H1 (cell line): ENCODE data around the gene SWI5. TPM values are rescaled to one million over a fixed set of nuclear protein-coding genes. Genes with fewer than 3 reads are reported as not detected.

Source experiments
- CTCF ChIA-PET: fragments of 300-600 bp; sonication (Branson Sonifier 250); formaldehyde crosslinking; loops from one replicate; lab custom pipeline; 2021; ENCODE audit not compliant: partially characterized antibody; lab: Charles Lee
- POLR2A ChIA-PET: fragments of 300-600 bp; sonication (Branson Sonifier 250); formaldehyde crosslinking; loops from one replicate; lab custom pipeline; 2021; ENCODE audit warnings: inconsistent platforms; ENCODE audit not compliant: partially characterized antibody; lab: Charles Lee
- DNase-seq, 2 experiments: peaks; one replicate each; pipeline versions ENCODE4 v3.0.0 to v3.0.0-alpha.2; 2010 to 2022; ENCODE audit warnings: low spot score in 2 of 2, low read depth in 1 of 2, mixed read lengths in 1 of 2
- FAIRE-seq: peaks from 2 replicates; lab custom pipeline; 2011; peaks lifted over from hg19 to GRCh38; lab: Jason Lieb, UNC
- H2AFZ ChIP-seq: 2 replicates; pipeline ENCODE4 v1.8.1; 2012; ENCODE audit warnings: low read length, inconsistent platforms
- H2AK5ac ChIP-seq: 2 replicates; pipeline ENCODE4 v1.6.1; 2013; ENCODE audit warnings: low read depth, low read length
- H2BK120ac ChIP-seq: replicated peaks from 2 replicates; pipeline ENCODE3; 2013; ENCODE audit warnings: low read depth, low read length, inconsistent platforms
- H2BK12ac ChIP-seq: 2 replicates; pipeline ENCODE4 v1.6.1; 2013; ENCODE audit warnings: low read depth, low read length
- H2BK15ac ChIP-seq: 2 replicates; pipeline ENCODE4 v1.6.1; 2013; ENCODE audit warnings: low read length
- H2BK20ac ChIP-seq: 2 replicates; pipeline ENCODE4 v1.6.1; 2013; ENCODE audit warnings: low read length
- H2BK5ac ChIP-seq: 2 replicates; pipeline ENCODE4 v1.6.1; 2013; ENCODE audit warnings: low read depth, low read length
- H3K14ac ChIP-seq: 2 replicates; pipeline ENCODE4 v1.6.1; 2013; ENCODE audit warnings: inconsistent platforms; ENCODE audit not compliant: insufficient read length
- H3K18ac ChIP-seq: 2 replicates; pipeline ENCODE4 v1.6.1; 2013; ENCODE audit warnings: low read length; ENCODE audit errors: extremely low read depth
- H3K23ac ChIP-seq: 2 replicates; pipeline ENCODE4 v1.6.1; 2013; ENCODE audit warnings: inconsistent platforms; ENCODE audit not compliant: insufficient read length
- H3K23me2 ChIP-seq: 2 replicates; pipeline ENCODE4 v1.6.1; 2013; ENCODE audit warnings: low read depth, low read length
- H3K27ac ChIP-seq: 2 replicates; pipeline ENCODE4 v1.6.1; 2011; ENCODE audit warnings: low read depth, low read length, inconsistent platforms
- H3K27me3 ChIP-seq, 4 experiments: replicated peaks in 1 of 4; 1 replicate in 1 of 4; 2 replicates in 3 of 4; pipeline versions ENCODE4 v1.6.1 to v1.8.1; 2011 to 2013; ENCODE audit warnings: low read length in 3 of 4, mild to moderate bottlenecking in 3 of 4, inconsistent platforms in 2 of 4, mixed read lengths in 2 of 4, moderate library complexity in 1 of 4; ENCODE audit not compliant: control insufficient read depth in 3 of 4, insufficient read depth in 3 of 4; ENCODE audit errors: extremely low read depth in 1 of 4
- H3K36me3 ChIP-seq, 4 experiments: 2 replicates each; pipeline versions ENCODE4 v1.6.1 to v1.8.1; 2011 to 2013; ENCODE audit warnings: mild to moderate bottlenecking in 4 of 4, low read length in 3 of 4, moderate library complexity in 2 of 4, control low read depth in 1 of 4, inconsistent platforms in 1 of 4; ENCODE audit not compliant: insufficient read depth in 4 of 4, control insufficient read depth in 2 of 4
- H3K4ac ChIP-seq: replicated peaks from 2 replicates; pipeline ENCODE3; 2013; ENCODE audit warnings: low read length, low read depth, mixed read lengths, inconsistent platforms; ENCODE audit not compliant: insufficient read length
- H3K4me1 ChIP-seq, 4 experiments: replicated peaks in 1 of 4; 1 replicate in 1 of 4; 2 replicates in 3 of 4; pipeline versions ENCODE4 v1.6.1 to v1.8.1; 2011 to 2013; ENCODE audit warnings: low read length in 3 of 4, inconsistent platforms in 2 of 4, mixed read lengths in 1 of 4; ENCODE audit not compliant: insufficient read depth in 4 of 4, control insufficient read depth in 3 of 4
- H3K4me2 ChIP-seq, 2 experiments: 2 replicates each; pipeline versions ENCODE4 v1.6.1 to v1.8.1; 2011 to 2013; ENCODE audit warnings: low read depth in 2 of 2, low read length in 2 of 2, control low read depth in 1 of 2, inconsistent platforms in 1 of 2, mild to moderate bottlenecking in 1 of 2; ENCODE audit not compliant: insufficient read depth in 1 of 2
- H3K4me3 ChIP-seq, 4 experiments: fragments of 200-600, 300-600 bp in 1 of 4; sonication (generic), shearing (Covaris generic), sonication (Bioruptor Twin) in 1 of 4; 2 replicates each; pipeline versions ENCODE4 v1.5.1 to v1.8.1; 2011 to 2016; ENCODE audit warnings: low read length in 4 of 4, low read depth in 3 of 4, control low read depth in 2 of 4, inconsistent platforms in 2 of 4, mild to moderate bottlenecking in 2 of 4, mixed read lengths in 1 of 4, moderate library complexity in 1 of 4; ENCODE audit not compliant: insufficient read depth in 2 of 4; ENCODE audit errors: extremely low read depth in 1 of 4
- H3K56ac ChIP-seq: replicated peaks from 2 replicates; pipeline ENCODE3; 2013; ENCODE audit warnings: low read depth, mild to moderate bottlenecking, mixed read lengths, low read length, inconsistent platforms; ENCODE audit not compliant: insufficient read length
- H3K79me1 ChIP-seq: 2 replicates; pipeline ENCODE4 v1.6.1; 2013; ENCODE audit warnings: low read depth, low read length, control low read depth
- H3K79me2 ChIP-seq, 2 experiments: 2 replicates each; pipeline versions ENCODE4 v1.6.1 to v1.8.1; 2012 to 2013; ENCODE audit warnings: low read length in 2 of 2, mild to moderate bottlenecking in 2 of 2, inconsistent platforms in 1 of 2; ENCODE audit not compliant: insufficient read depth in 2 of 2, control insufficient read depth in 1 of 2
- H3K9ac ChIP-seq, 4 experiments: replicated peaks in 1 of 4; 1 replicate in 1 of 4; 2 replicates in 3 of 4; pipeline versions ENCODE4 v1.6.1 to v1.8.1; 2011 to 2013; ENCODE audit warnings: low read depth in 3 of 4, low read length in 3 of 4, control low read depth in 2 of 4, mild to moderate bottlenecking in 2 of 4, moderate library complexity in 2 of 4, inconsistent platforms in 1 of 4; ENCODE audit errors: extremely low read depth in 1 of 4
- H3K9me3 ChIP-seq, 2 experiments: 2 replicates each; pipeline versions ENCODE4 v1.6.1 to v1.8.1; 2012 to 2013; ENCODE audit warnings: mild to moderate bottlenecking in 2 of 2, moderate library complexity in 2 of 2, control low read depth in 1 of 2, inconsistent platforms in 1 of 2, low read depth in 1 of 2, low read length in 1 of 2, mixed read lengths in 1 of 2; ENCODE audit not compliant: insufficient read depth in 2 of 2
- H4K20me1 ChIP-seq, 2 experiments: replicated peaks in 1 of 2; 2 replicates each; pipeline versions ENCODE3 to v1.8.1; 2011 to 2013; ENCODE audit warnings: inconsistent platforms in 2 of 2, low read length in 2 of 2, mild to moderate bottlenecking in 1 of 2; ENCODE audit not compliant: insufficient read depth in 2 of 2, control insufficient read depth in 1 of 2
- H4K5ac ChIP-seq: 2 replicates; pipeline ENCODE4 v1.6.1; 2013; ENCODE audit warnings: low read length, low read depth, mixed read lengths, inconsistent platforms; ENCODE audit not compliant: insufficient read length
- H4K8ac ChIP-seq: 2 replicates; pipeline ENCODE4 v1.8.0; 2013; ENCODE audit warnings: mild to moderate bottlenecking, moderate library complexity, low read length, inconsistent platforms; ENCODE audit not compliant: insufficient read depth; ENCODE audit errors: extremely low read depth
- H4K91ac ChIP-seq: replicated peaks from 2 replicates; pipeline ENCODE3; 2013; ENCODE audit warnings: low read length, mixed read lengths, inconsistent platforms; ENCODE audit not compliant: insufficient read length
- KDM4A ChIP-seq: IDR thresholded peaks from one replicate; pipeline ENCODE4 v1.7.1; 2012; ENCODE audit warnings: low read depth, mild to moderate bottlenecking, moderate library complexity, low read length, inconsistent platforms; ENCODE audit not compliant: severe bottlenecking
- KDM5A ChIP-seq: fragments of 200-600 bp; IDR thresholded peaks from 2 replicates; pipeline ENCODE4 v1.7.1; 2012; ENCODE audit warnings: mild to moderate bottlenecking, low read length, inconsistent platforms, mixed read lengths
- NANOG ChIP-seq: IDR thresholded peaks from 2 replicates; pipeline ENCODE4 v1.6.1; 2011; ENCODE audit warnings: low read length, low read depth, mild to moderate bottlenecking, inconsistent platforms; ENCODE audit not compliant: insufficient read depth, poor library complexity, severe bottlenecking
- PHF8 ChIP-seq: fragments of 200-600 bp; sonication (generic); conservative IDR thresholded peaks from 2 replicates; pipeline ENCODE4 v1.7.1; 2012; ENCODE audit warnings: low read depth, mild to moderate bottlenecking, inconsistent platforms, low read length, moderate library complexity
- POLR2A ChIP-seq, 2 experiments: IDR thresholded peaks; 1 replicate in 1 of 2; 2 replicates in 1 of 2; pipeline ENCODE4 v1.6.1; 2011; ENCODE audit warnings: low read depth in 2 of 2, low read length in 2 of 2, mild to moderate bottlenecking in 2 of 2; ENCODE audit errors: control extremely low read depth in 1 of 2
- WGBS, 2 experiments: shearing (Covaris generic) in 1 of 2; methylation state at CpG; one replicate each; pipeline versions ENCODE4 v1.1.6 to v1.1.7; 2013 to 2015; ENCODE audit warnings: low lambda C conversion rate in 2 of 2, mixed read lengths in 2 of 2, inconsistent platforms in 1 of 2, low coverage in 1 of 2, missing lambda C conversion rate in 1 of 2; ENCODE audit not compliant: insufficient replicate concordance in 2 of 2, insufficient coverage in 1 of 2, insufficient read length in 1 of 2; ENCODE audit errors: extremely low coverage in 1 of 2, missing lambda C conversion rate in 1 of 2; 5-methylcytosine and 5-hydroxymethylcytosine counted together
- polyA plus RNA-seq, 7 experiments: library from polyadenylated mRNA; depleted of rRNA in 3 of 7; stranded (reverse) in 5 of 7; unstranded in 2 of 7; fragments of >200 nt in 5 of 7; fragments of 200-250 nt in 2 of 7; gene quantifications; 1 replicate in 5 of 7; 2 replicates in 1 of 7; 4 replicates in 1 of 7; pipeline versions ENCODE4 v1.2.1 to v1.2.3, GENCODE V29; 2011 to 2013; ENCODE audit warnings: missing spikeins in 2 of 7, mixed read lengths in 2 of 7
- total RNA-seq: library from RNA; stranded (reverse); fragmentation: NEBNext Ultra II Directional; extraction: Animal tissue kit (Norgen Biotek cat#: 25700); gene quantifications from 2 replicates; pipeline ENCODE4 v1.2.1, GENCODE V29; 2021

SWI5 gene
- total and polyA plus RNA-seq, 2 of the 8 experiments (the other 6 are each of a cell fraction or from before 2014, with no cell fraction given) = 29.0 to 59.5 TPM

- H3K4ac ChIP-seq = peak overlapping the region; percentile 91
- peak overlapping the region; percentile 75; the same call in 1 of the 2 replicates for H4K8ac ChIP-seq
- H3K23me2 ChIP-seq = peaks cover 11% of the 10 kb centered on the region
- no peaks in the 10 kb centered on the region; a peak in 1 of 7 replicates for H3K27me3 ChIP-seq
- DNase-seq = peak in 1 of 2 experiments; percentile 80
- H4K5ac ChIP-seq = no peak overlapping the region
- 28% methylated on average over 21 of the region's 43 CpGs; no CpG with 5 or more reads in 1 of the 2 experiments for WGBS, 2 experiments
- FAIRE-seq = no peak
- TF ChIP-seq POLR2A (IDR thresholded peaks at IDR 0.05; ENCODE audit: control extremely low read depth in 1 of 2, low read depth in 2 of 2, low read length in 2 of 2) (peak in 1 of 2 experiments; percentile 24; a peak in 1 of 3 replicates), KDM4A (peak; percentile 20), KDM5A (no peak), PHF8 (0 out of 2 replicates have a peak, but pooled peaks have one; percentile 16), NANOG (no peak)
- H3K14ac ChIP-seq = no peak overlapping the region
- H3K27ac ChIP-seq = no peak overlapping the region
- peak overlapping the region; percentile 93 for H2AK5ac ChIP-seq
- H2AFZ ChIP-seq = no peak overlapping the region
- H3K79me2 ChIP-seq = peaks cover 0 to 7% of the 10 kb centered on the region in 2 experiments; a peak in 1 of 4 replicates
- H3K18ac ChIP-seq = peak overlapping the region; percentile 62
- H2BK12ac ChIP-seq = peak overlapping the region; percentile 68; the same call in 1 of the 2 replicates
- ChIA-PET POLR2A (interaction anchor here (0.7 to 2.4 kb wide), 11 partner anchors 8 to 100 kb away, joined by 3 to 10 read pairs (median 4); partner anchors contain the start of gene BBLN), CTCF (interaction anchor here (1.0 to 2.2 kb wide), 3 partner anchors 8 to 151 kb away, joined by 3 to 13 read pairs (median 6); no protein-coding TSS in a partner anchor)
- H3K9me3 ChIP-seq = no peaks in the 10 kb centered on the region
- peaks cover 11 to 20% of the 10 kb centered on the region in 2 experiments for H4K20me1 ChIP-seq
- peak overlapping the region; percentile 59 to 83 (median 63) for H3K4me3 ChIP-seq
- H3K4me1 ChIP-seq = peaks cover 0 to 7% (median 6%) of the 10 kb centered on the region in 4 experiments; a peak in 5 of 7 replicates
- H3K4me2 ChIP-seq = peak overlapping the region; percentile 56 to 84
- no peak overlapping the region for H4K91ac ChIP-seq
- no peak overlapping the region for H2BK120ac ChIP-seq
- no peak overlapping the region for H2BK5ac ChIP-seq
- H3K56ac ChIP-seq = no peak overlapping the region
- peak overlapping the region; percentile 31 to 75 (median 58) for H3K9ac ChIP-seq
- H2BK20ac ChIP-seq = no peak overlapping the region
- H3K23ac ChIP-seq = no peak overlapping the region
- peaks cover 8% of the 10 kb centered on the region for H3K79me1 ChIP-seq
- H2BK15ac ChIP-seq = no peak overlapping the region
- H3K36me3 ChIP-seq = peaks cover 0 to 3% (median 0%) of the 10 kb centered on the region in 4 experiments; a peak in 2 of 8 replicates
These were observed 25.0 kb upstream of the SWI5 start for GRCh38 chr9:128250839-128251731.
